GM12872 (cell line): ENCODE measurements around the gene SLC25A14.
A peak's percentile ranks its signal among the peaks of the same experiment; 100 is the strongest.

Experiments used
- TF ChIP-seq, protein P1 (sequence below): IDR thresholded peaks from 3 replicates; pipeline ENCODE4 v1.5.1; 2011; ENCODE audit warnings: low read depth, mild to moderate bottlenecking, low read length, moderate library complexity; ENCODE audit not compliant: insufficient read depth

The SLC25A14 gene

DNA sequence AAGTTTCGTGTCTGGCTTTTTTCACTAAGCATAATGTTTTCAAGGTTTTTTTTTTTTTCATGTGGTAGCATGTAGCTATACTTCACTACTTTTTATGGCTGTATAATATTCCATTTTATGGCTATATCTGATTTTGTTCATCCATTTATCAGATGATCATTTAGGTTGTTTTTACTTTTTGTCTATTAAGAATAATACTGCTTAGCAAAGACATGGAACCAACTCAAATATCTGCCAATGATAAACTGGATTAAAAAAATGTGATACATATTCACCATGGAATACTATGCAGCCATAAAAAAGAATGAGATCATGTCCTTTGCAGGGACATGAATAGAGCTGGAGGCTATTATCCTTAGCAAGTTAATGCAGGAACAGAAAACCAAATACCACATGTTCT is 38.3 kb upstream of the SLC25A14 start:
- TF ChIP-seq, protein P1, sequence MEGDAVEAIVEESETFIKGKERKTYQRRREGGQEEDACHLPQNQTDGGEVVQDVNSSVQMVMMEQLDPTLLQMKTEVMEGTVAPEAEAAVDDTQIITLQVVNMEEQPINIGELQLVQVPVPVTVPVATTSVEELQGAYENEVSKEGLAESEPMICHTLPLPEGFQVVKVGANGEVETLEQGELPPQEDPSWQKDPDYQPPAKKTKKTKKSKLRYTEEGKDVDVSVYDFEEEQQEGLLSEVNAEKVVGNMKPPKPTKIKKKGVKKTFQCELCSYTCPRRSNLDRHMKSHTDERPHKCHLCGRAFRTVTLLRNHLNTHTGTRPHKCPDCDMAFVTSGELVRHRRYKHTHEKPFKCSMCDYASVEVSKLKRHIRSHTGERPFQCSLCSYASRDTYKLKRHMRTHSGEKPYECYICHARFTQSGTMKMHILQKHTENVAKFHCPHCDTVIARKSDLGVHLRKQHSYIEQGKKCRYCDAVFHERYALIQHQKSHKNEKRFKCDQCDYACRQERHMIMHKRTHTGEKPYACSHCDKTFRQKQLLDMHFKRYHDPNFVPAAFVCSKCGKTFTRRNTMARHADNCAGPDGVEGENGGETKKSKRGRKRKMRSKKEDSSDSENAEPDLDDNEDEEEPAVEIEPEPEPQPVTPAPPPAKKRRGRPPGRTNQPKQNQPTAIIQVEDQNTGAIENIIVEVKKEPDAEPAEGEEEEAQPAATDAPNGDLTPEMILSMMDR, result no peak

GRCh38 chrX:130301977-130302376 is 37.7 kb upstream of the SLC25A14 start:
- TF ChIP-seq, protein P1, result no peak

DNA sequence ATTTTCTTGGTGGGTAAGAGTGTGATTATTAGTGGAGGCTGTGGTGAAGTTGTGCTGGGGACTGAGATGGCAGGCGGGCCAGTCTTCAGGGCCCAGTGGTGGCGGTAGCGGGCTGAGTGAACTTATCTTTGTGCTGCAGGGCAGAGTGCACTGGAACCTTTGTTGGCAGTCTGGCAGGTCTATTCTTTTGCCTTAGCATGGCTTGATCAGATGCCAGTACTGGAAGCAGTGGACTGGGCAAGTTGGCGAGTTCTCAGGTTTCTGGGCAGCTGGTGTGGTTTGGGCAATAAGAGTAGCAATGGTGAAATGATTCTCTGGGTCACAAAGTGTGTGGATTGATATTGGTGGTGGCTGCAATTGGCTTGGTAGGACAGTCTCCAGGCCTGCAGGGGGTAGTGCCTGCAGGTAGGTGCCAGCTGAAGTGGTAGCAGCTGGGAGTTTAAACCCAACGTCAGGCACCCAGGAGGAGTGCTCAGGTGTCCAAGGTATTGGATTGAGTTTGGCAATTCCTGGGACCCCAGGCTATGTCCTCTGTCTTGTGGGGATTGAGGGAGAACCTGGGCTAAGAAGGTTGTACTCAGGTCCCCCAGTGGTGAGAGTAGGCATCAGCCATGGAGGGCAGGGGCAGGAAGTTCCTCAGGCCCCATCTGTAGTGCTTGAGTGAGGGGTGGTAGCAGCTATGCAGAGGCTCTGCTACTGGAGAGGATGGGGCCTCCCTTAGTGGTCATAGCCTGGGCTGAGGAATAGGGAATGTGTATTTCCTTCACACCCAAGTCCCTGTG is 34.9 kb upstream of the SLC25A14 start:
- TF ChIP-seq, protein P1, result no peak; the same call in 2 of the 3 replicates

DNA sequence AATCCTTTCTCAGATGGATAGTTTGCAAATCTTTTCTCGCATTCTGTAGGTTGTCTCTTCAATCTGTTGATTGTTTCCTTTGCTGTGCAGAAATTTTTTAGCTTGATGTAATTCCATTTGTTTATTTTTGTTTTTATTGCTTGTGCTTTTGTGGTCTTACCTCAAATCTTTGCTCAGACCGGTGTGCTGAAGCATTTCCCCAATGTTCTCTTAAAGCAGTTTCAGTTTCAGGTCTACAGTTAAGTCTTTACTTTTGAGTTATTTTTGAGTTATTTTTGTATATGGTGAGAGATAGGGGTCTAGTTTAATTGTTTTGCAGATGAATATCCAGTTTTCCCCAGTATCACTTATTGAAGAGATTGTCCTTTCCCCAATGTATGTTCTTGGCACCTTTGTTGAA is 18.2 kb upstream of the SLC25A14 start:
- TF ChIP-seq, protein P1, result no peak

- TF ChIP-seq, protein P1, result no peak
These were observed 9.6 kb upstream of the SLC25A14 start for GRCh38 chrX:130330146-130330545.

DNA sequence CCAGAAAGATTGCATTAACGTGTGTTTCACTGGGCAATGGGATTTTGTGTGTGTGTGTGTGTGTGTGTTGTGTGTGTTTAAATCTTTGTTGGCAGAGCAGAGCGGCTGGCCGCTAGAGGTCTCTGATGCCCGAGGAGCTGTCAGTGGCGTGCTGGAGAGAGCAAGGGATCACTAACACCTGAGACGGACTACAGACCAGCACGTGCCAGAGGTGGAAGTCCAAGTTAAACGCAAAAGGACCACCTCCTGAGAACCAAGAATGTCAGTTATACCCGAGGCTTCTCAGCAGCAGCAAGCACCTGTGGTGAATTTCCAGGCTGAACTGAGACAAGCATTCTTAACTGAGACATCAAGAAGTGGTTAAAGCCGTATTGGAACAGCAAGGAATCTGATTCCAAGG is 9.0 kb upstream of the SLC25A14 start:
- TF ChIP-seq, protein P1, result peak; percentile 66

DNA sequence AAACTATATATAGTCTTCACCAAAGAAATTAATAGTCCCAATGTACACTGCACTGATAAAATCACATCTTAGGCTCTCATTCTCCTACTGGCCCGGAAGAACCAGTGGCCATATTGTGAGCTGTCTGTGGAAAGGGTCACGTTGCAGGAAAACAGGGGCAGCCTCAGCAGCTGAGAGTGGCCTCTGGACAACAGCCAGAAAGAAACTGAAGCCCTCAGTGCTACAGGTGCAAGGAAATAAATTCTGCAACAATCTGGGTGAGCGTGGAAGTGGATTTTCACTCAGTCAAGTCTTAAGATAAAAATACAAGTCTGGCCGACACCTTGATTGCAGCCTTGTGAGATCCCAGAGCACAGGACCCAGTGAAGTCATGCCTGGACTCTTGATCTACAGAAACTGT is 3.2 kb upstream of the SLC25A14 start:
- TF ChIP-seq, protein P1, result no peak
